ENCODE data around the gene TPSD1. TPM values are rescaled to one million over a fixed set of nuclear protein-coding genes. Genes with fewer than 3 reads are reported as not detected.
A peak's percentile ranks its signal among the peaks of the same experiment; 100 is the strongest.

TPSD1 gene
- total RNA-seq, 1 donor from 2014 or later: not detected

GRCh38 chr16:1218061-1218929 is 37.6 kb upstream of the TPSD1 start:
- Mint-ChIP-seq H3K36me3 (ENCODE audit: low read depth, unreplicated experiment) (no peaks in the 10 kb centered on the region), H3K27ac (ENCODE audit: unreplicated experiment) (no peak overlapping the region), H3K27me3 (ENCODE audit: unreplicated experiment) (no peaks in the 10 kb centered on the region), H3K4me1 (ENCODE audit: unreplicated experiment) (no peaks in the 10 kb centered on the region), H3K9me3 (ENCODE audit: unreplicated experiment) (no peaks in the 10 kb centered on the region), H3K4me3 (ENCODE audit: unreplicated experiment) (no peak overlapping the region)
- DNase-seq (ENCODE audit: low spot score): no peak
- TF ChIP-seq CTCF (IDR thresholded peaks at IDR 0.05; ENCODE audit: unreplicated experiment): no peak

GRCh38 chr16:1218930-1219611 is 36.8 kb upstream of the TPSD1 start:
- no peak for TF ChIP-seq CTCF (IDR thresholded peaks at IDR 0.05; ENCODE audit: unreplicated experiment)
- Mint-ChIP-seq H3K36me3 (ENCODE audit: low read depth, unreplicated experiment) (no peaks in the 10 kb centered on the region), H3K9me3 (ENCODE audit: unreplicated experiment) (no peaks in the 10 kb centered on the region), H3K4me1 (ENCODE audit: unreplicated experiment) (no peaks in the 10 kb centered on the region), H3K4me3 (ENCODE audit: unreplicated experiment) (no peak overlapping the region), H3K27ac (ENCODE audit: unreplicated experiment) (no peak overlapping the region), H3K27me3 (ENCODE audit: unreplicated experiment) (peaks cover 3% of the 10 kb centered on the region)
- no peak for DNase-seq (ENCODE audit: low spot score)

DNA sequence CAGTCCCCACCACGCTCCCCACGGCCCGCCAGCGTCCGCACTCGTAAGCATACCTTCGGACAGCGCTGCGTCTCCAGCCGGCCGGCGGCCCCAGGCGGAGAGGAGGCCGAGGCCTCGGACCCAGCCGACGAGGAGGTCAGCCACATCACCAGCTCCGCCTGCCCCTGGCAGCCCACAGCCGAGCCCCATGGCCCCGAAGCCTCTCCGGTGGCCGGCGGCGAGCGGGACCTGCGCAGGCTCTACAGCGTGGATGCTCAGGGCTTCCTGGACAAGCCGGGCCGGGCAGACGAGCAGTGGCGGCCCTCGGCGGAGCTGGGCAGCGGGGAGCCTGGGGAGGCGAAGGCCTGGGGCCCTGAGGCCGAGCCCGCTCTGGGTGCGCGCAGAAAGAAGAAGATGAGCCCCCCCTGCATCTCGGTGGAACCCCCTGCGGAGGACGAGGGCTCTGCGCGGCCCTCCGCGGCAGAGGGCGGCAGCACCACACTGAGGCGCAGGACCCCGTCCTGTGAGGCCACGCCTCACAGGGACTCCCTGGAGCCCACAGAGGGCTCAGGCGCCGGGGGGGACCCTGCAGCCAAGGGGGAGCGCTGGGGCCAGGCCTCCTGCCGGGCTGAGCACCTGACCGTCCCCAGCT is 35.7 kb upstream of the TPSD1 start:
- no peak for TF ChIP-seq CTCF (IDR thresholded peaks at IDR 0.05; ENCODE audit: unreplicated experiment)
- no peak for DNase-seq (ENCODE audit: low spot score)
- Mint-ChIP-seq H3K27me3 (ENCODE audit: unreplicated experiment) (peaks cover 3% of the 10 kb centered on the region), H3K9me3 (ENCODE audit: unreplicated experiment) (no peaks in the 10 kb centered on the region), H3K36me3 (ENCODE audit: low read depth, unreplicated experiment) (no peaks in the 10 kb centered on the region), H3K4me1 (ENCODE audit: unreplicated experiment) (no peaks in the 10 kb centered on the region), H3K4me3 (ENCODE audit: unreplicated experiment) (no peak overlapping the region), H3K27ac (ENCODE audit: unreplicated experiment) (no peak overlapping the region)

DNA sequence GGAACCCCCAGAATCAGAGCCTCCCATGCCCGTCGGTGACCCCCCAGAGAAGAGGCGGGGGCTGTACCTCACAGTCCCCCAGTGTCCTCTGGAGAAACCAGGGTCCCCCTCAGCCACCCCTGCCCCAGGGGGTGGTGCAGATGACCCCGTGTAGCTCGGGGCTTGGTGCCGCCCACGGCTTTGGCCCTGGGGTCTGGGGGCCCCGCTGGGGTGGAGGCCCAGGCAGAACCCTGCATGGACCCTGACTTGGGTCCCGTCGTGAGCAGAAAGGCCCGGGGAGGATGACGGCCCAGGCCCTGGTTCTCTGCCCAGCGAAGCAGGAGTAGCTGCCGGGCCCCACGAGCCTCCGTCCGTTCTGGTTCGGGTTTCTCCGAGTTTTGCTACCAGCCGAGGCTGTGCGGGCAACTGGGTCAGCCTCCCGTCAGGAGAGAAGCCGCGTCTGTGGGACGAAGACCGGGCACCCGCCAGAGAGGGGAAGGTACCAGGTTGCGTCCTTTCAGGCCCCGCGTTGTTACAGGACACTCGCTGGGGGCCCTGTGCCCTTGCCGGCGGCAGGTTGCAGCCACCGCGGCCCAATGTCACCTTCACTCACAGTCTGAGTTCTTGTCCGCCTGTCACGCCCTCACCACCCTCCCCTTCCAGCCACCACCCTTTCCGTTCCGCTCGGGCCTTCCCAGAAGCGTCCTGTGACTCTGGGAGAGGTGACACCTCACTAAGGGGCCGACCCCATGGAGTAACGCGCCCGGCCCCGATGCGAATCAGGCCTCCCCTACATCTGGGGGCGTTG is 34.8 kb upstream of the TPSD1 start:
- Mint-ChIP-seq H3K9me3 (ENCODE audit: unreplicated experiment) (no peaks in the 10 kb centered on the region), H3K27me3 (ENCODE audit: unreplicated experiment) (peaks cover 7% of the 10 kb centered on the region), H3K27ac (ENCODE audit: unreplicated experiment) (no peak overlapping the region), H3K4me1 (ENCODE audit: unreplicated experiment) (no peaks in the 10 kb centered on the region), H3K4me3 (ENCODE audit: unreplicated experiment) (peak overlapping the region; percentile 38), H3K36me3 (ENCODE audit: low read depth, unreplicated experiment) (no peaks in the 10 kb centered on the region)
- TF ChIP-seq CTCF (IDR thresholded peaks at IDR 0.05; ENCODE audit: unreplicated experiment): no peak
- no peak for DNase-seq (ENCODE audit: low spot score)

All from endothelial cell (in vitro differentiated cells).